HG02571 (cell line): Measurements from ENCODE around the gene SLC12A3.

Experiments used
- ATAC-seq: cut with Tn5 transposase; IDR thresholded peaks from one replicate; pipeline ENCODE4 v1.9.1; 2021; ENCODE audit warnings: mild to moderate bottlenecking, moderate library complexity; ENCODE audit not compliant: unreplicated experiment

SLC12A3 gene, protein sequence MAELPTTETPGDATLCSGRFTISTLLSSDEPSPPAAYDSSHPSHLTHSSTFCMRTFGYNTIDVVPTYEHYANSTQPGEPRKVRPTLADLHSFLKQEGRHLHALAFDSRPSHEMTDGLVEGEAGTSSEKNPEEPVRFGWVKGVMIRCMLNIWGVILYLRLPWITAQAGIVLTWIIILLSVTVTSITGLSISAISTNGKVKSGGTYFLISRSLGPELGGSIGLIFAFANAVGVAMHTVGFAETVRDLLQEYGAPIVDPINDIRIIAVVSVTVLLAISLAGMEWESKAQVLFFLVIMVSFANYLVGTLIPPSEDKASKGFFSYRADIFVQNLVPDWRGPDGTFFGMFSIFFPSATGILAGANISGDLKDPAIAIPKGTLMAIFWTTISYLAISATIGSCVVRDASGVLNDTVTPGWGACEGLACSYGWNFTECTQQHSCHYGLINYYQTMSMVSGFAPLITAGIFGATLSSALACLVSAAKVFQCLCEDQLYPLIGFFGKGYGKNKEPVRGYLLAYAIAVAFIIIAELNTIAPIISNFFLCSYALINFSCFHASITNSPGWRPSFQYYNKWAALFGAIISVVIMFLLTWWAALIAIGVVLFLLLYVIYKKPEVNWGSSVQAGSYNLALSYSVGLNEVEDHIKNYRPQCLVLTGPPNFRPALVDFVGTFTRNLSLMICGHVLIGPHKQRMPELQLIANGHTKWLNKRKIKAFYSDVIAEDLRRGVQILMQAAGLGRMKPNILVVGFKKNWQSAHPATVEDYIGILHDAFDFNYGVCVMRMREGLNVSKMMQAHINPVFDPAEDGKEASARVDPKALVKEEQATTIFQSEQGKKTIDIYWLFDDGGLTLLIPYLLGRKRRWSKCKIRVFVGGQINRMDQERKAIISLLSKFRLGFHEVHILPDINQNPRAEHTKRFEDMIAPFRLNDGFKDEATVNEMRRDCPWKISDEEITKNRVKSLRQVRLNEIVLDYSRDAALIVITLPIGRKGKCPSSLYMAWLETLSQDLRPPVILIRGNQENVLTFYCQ

DNA sequence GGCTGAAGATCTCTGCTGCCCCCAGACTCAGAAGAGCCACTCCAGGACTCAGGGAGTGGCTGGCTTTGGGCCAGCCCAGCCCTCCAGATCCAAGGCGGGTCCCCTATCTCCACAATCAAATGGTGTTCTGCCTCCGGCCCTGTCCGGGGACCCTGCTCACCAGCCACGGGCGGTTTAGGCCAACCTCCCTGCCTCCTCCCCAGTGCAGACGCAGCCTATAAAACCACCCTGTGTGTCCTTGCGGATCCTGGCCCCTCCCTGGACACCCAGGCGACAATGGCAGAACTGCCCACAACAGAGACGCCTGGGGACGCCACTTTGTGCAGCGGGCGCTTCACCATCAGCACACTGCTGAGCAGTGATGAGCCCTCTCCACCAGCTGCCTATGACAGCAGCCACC lies at the start of gene SLC12A3:
Gene SLC12A3 (plus strand): TSS at position 248 of the 400 bp plus-strand sequence. CDS start 29 bp downstream, at position 277.
- ATAC-seq, result no peak

DNA sequence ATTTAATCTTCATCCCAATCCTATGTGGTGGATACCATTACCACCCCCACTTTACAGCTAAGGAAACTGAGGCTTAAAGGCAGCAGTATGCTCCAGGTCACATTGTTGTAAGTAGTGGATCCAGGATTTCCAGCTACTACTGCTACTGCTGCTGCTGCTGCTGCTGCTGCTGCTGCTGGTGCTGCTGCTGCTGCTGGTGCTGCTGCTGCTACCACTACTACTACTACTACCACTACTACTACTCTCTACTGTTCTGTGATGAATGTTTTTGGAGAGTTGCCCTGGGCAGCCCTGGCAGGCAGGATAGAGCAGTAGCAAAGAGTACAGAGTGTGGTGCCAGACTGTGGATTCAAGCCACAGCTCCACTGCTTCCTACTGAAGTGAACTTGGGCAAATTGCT lies 49.3 kb upstream of the SLC12A3 start:
- ATAC-seq, result no peak

DNA sequence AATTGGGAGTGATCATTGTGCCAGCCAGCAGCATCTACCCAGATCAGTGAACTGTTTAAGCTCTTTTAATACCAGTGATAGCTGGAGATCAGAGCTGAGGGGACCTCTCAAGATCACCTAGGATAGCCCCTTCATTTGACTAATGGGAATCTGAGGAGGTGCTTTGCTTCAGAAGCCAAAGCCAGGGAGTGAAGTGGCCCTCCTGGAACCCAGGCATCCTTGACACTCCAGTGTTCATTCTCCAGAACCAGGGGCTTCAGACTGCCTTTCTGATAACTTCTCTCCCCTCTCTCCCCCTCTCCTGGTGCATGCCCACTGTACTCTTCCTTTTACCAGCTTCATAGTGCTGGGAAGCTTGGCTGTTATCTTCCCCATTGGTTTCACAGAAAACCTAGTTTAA lies 48.0 kb upstream of the SLC12A3 start:
- no peak for ATAC-seq

DNA sequence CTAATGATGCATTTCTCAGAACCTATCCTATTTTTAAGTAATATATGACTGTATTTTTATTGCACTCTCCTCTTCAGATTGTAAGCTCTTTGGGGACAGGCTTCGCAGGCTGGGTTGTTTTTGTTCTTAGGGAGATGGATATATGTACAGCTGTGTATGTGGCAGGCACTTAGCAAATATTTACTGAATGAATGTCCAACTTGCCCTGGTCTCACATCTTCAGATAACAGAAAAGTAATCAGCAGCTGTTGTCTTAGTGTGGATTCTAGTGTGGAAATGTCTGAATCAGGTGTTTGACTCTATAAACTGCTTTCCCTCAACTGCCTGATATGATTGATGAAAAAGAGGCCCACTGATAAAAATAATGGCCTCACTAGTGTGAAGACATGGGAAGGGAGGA lies 47.1 kb upstream of the SLC12A3 start:
- ATAC-seq, result no peak

DNA sequence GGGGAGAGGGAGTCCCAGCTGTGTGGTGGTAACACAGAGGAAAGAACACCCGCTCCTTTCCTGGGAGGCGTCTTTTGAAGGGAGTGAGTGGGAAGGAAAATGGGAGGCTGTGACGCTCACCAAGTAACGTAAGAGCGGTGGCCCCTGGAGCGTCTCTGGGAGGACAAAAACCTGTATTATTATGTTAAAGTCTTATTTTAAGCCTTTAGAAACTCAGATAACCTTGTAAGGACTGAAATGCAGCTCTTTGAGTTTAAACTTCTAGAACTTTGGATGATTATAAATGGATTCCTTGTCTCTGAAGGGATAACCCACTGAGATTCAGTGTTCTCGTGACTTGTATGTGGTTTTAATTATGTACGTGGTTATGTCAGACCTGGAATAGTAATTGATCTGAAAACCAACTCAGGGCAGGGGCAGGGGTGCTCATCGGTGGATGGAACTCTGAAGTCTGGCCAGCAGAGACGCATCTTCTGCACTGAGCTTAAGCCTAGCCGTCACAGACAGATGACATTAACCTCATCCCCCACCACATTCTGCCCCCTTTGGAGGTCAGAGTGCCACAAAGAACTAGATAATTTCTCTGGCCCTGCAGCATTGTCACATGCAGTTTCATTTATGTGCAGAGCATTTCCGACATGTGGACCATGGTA lies 41.8 kb upstream of the SLC12A3 start:
- no peak for ATAC-seq

DNA sequence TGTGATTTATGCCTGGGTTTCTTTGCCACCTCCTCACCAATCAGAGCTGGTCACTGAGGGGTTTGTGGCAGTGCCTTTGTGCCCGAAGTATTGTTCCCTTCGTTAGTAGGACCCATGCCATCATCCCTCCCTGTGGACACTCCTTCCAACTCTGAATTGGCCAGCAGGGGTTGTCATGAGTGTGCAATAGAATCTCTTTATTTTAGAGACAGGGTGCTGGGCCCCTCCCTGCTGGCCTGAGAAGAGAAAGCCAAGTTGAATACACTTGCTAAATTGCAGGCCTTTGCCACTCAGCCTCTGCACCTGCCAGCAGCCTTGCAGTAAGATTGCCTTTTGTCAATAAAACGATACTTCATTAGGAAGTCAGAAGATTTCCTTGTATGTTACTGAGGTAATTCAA lies 40.7 kb upstream of the SLC12A3 start:
- no peak for ATAC-seq

DNA sequence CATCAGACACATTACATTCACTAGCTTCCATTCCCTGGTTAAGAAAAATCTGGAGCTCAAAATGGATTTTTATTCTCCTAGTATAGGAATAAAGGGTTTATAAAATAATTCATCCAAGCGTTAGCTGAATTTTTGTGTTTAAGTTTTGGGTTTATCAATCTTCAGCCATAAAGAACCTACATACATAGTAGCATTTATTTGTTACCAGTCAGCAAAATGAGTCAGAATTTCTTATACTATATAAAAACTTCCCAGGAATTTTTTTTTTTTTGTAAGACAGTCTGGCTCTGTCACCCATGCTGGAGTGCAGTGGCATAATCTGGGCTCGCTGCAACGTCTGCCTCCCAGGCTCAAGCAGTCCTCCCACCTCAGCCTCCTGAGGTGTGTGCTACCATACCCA lies 40.2 kb upstream of the SLC12A3 start:
- no peak for ATAC-seq

DNA sequence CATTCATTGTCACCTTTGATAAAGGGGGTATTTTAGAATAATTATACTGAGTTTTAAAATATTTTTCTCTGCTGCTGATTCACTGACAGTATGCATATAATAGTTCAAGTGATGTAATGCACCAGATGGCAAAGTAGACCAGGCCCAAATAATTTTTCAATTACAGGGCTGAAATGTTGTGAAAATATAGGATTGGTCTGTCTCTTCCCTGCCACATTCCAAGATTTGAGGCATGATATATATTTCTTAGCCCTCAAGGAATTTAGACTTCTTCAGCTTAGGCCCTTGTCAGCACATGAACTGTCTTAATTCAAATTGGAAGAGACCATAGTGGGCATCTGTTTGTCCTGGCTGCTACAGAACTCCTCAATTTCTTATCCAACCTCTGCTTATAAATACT lies 39.2 kb upstream of the SLC12A3 start:
- ATAC-seq, result no peak

DNA sequence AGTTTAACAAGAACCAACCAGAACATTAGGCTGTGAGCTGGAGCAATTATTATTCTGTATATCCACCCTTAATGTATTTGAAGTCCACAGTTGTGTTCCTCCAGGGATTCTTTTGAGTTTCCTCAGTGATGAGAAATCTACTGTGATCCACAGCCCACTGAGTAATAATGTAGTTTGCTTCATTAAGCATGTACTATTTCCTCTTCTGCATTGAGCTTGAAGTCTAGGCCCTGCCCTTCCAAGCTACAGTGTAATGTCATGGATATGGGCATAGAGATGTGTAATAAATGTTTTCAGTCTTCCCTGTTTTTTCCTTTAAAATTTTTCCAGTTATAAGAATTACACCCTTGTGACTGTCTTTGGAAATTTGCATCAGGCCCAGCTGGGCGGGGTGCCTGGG lies 36.4 kb upstream of the SLC12A3 start:
- ATAC-seq, result no peak

DNA sequence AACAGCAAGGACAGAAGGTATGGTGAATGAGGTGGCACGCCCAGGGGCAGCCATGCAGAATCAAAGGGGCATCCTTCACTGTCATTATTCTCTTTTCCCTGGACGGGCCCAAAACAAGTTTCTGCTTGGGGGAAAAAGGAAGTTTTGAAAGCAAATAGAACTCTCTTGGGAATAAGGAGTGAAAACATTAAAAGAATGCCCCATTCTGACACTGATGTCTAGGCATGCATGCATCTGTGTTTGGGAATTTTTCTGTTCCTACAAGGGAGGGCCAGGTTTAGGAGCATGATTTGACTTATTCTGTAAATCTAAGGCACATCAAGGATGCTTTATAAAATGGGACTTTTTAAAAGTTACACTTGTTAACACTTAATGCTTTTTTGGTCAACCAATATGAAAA lies 34.3 kb upstream of the SLC12A3 start:
- ATAC-seq, result no peak

DNA sequence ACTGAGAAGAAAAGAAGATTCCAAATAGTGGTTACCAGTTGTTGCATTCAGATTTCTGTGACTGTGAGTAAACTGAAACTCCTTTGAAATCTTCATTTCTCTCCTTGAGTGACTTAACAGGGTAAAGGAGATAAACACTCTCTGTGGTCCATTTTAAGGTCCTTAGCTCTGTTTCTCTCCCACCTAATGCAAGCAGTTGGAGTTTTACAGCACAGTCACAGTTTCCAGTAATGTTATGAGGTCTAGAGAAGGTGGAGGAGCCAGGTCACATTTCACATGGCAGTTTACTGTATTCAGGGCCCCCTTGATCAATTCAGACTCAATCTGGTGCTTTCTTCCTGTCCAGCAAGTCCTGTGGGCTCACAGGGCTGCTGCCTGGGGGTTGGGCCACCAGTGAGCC lies 32.2 kb upstream of the SLC12A3 start:
- no peak for ATAC-seq

DNA sequence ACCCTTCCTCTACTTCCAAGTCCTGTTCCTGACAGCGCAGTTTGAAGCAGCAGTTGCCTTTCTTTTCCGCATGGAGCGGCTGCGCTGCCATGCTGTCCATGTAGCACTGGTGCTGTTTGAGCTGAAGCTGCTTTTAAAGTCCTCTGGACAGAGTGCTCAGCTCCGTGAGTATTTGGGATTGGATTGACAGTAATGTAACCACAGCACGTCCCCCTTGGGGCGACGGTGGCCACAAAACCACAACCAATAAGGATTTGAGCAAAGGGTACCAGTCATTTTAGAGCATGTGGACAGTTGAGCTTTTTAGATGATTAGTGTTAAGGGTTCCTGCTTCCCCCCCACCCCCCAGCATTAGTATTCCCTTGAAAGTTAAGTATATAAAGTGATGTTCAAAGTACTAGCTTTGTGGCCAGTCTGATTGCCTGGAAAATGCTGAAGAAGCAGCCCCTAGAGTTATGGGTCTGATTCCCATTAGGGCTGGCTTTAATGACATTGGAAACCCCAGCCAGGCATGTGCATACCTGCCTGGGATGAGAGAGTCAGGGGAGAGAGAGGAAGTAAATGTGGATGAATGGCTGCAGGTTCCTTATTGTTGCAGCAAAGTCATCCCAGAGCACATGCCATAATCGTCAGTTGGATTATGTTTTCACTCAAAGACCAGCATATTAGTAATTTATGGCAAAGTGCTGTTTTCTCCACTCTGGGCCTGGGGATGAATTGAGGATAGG lies 31.6 kb upstream of the SLC12A3 start:
- ATAC-seq, result no peak

DNA sequence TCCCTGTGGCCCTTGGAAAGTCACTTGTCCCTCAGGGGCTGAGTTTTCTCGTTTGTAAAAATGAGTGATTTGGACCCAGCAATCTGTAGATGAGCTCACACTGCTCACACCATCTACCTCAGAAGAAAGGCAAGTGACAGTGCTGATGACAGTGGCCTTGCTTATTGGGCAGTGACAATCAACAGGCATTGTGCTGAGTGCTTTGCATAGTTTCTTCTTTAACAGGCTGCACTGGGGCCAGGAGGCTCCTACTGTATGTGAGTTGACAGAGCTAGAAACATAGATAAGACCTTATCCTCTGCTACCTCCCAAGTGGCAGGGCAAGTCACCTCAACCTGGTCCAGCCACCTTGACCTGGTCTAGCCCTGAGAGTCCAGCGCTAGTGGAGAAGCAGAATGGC lies 29.7 kb upstream of the SLC12A3 start:
- ATAC-seq, result no peak

DNA sequence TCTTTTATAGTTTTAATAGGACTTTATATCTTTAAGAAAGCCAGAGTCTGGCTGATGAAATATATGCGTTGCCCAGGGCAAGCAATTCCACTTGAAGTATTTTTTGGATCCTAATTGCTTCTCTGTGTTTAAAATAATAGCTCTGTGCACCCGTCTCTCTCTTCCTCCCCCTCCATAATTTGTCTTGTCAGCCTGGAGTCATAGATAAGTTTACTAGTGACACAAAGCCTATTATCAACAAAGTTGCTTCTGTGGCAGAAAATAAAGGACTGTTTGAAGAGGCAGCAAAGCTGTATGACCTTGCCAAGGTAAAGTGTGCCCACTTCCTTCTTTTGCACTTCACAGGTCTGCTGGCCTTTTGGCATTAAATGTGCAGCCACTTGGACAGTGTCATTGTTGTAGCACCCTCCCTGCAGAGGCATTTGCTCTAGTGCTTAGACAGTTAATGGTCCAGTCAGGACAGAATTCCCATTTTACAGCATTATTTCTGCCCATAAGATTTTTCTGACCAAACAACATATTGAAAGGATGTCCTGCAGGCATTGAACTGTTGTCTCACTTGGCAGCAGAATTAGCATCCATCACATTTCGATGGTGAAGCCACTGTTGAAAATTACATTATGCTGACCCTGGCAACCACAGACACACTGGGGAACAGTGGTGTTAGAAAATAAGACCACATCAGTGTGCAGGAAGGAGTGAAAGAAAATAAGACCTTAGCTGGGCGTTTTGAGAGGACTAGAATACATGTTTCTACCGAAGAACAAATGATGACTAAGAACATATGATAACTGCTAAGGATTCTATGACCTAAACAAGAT lies 28.4 kb upstream of the SLC12A3 start:
- no peak for ATAC-seq

DNA sequence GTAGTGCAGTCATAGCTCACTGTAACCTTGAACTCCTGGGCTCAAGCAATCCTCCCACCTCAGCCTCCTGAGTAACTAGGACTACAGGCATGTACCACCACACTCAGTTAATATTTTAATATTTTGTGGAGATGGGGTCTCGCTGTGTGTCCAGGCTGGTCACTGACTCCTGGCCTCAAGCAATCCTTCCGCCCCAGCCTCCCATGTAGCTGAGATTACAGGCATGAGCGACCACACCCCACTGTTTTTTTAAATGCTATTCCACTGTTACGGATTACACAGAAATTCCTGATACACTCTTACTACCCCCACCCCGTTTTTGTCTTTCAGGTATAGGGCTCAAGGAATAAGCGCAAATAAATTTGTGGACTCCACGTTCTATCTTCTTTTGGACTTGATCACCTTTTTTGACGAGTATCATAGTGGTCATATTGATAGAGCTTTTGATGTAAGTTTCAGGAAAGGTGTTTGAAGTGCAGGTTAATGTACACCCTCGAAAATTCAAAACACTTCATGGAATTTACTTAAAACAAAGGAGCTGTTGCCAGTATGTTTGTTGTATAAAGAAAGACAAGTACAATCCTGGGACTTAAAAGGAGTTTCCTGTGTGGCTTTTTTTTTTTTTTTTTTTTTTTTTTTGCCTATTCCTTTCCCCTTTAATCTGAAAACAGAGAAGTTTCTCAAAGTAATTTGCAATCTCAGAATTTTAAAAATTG lies 26.2 kb upstream of the SLC12A3 start:
- no peak for ATAC-seq

DNA sequence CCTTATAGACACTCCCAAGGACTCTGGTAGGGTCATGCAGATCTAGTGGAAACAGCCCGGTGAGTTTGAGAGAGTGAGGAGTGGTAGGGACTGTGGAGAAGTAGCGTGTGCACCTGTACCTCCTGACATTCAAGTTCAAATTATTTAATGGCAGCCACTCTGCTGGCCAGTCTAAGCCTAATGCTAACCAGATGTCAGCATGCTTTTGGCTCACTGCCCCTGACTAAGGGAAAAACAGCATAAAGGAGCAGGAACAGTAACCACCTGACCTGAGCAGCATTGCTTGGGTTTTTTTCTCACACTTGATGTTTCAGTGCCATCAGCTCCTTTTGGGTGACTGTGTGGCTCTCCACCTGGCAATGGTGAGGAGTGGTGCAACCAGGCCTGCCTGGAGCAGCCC lies 23.8 kb upstream of the SLC12A3 start:
- ATAC-seq, result no peak

DNA sequence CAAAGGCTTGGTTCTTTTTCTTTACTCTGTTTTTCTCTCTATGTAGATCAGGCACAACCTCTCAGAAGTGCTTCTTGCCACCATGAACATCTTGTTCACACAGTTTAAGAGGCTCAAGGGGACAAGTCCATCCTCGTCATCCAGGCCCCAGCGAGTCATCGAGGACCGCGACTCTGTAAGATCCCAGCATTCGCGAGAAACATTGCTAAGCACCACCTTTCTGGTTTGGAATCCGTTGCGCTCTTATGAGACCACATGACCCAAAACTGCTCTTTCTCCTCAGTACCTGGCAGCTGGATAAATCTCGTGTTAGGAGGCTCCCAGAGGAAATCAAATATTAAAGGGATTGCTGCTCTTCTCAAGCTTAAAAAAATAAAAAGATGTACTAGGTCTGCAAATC lies 23.3 kb upstream of the SLC12A3 start:
- no peak for ATAC-seq

DNA sequence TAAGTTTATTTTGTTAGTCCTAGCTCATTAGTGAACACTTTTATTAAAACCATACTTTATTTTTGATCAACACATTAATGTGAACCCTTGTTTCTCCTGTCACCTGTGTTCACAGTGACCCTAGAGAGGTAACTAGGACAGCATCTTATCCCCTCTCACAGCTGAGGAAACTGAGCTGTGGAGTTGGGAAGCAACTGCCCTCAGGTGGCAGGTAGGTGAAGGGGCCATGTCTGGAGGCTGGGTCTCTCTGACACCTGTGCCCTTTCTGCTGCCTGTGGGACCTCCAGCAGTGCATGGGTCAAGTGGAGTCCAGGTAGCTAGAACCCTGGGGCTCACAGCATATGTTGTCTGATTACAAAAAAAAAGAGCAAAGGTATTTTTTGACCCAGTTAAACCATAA lies 22.9 kb upstream of the SLC12A3 start:
- no peak for ATAC-seq

DNA sequence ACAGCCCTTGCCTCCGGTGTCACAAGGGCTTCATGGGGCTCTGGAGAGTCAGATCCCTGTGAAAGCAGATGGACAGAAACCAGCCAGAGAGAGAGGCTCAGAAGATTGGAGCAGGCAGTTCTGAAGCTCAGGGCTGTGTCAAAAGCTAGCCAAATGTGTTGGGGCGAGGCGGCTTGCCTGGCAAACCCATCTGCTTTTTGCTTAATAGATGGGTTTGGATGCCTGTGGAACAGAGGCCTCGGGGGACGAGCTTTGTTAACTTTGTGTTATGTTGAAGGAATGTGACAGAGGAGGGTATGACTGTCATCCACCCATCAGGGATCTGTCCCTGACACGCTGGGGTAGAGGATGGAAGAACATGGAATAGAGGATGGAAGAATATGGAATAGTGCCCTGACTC lies 21.0 kb upstream of the SLC12A3 start:
- ATAC-seq, result no peak
